Nephron progenitor cell (in vitro differentiated cells): ENCODE measurements around the gene DENND4C.
"Not testable (repeated sequence)": the region's sequence is repeated elsewhere in the genome, so short reads cannot be mapped to it uniquely, and the experiment has no call there.

Experiments
- DNase-seq: peaks from one replicate; pipeline ENCODE4 v3.0.0; 2021
- H3K27ac Mint-ChIP-seq: 2 replicates; pipeline ENCODE4 v1.8.0; 2021; ENCODE audit warnings: mild to moderate bottlenecking, moderate library complexity, mixed read lengths
- H3K27me3 Mint-ChIP-seq: 2 replicates; pipeline ENCODE4 v1.8.0; 2021; ENCODE audit warnings: mild to moderate bottlenecking, low read depth, mixed read lengths; ENCODE audit not compliant: poor library complexity
- H3K36me3 Mint-ChIP-seq: 2 replicates; pipeline ENCODE4 v1.8.0; 2021; ENCODE audit warnings: low read depth, mixed read lengths
- H3K4me1 Mint-ChIP-seq: 2 replicates; pipeline ENCODE4 v1.8.0; 2021; ENCODE audit warnings: mixed read lengths
- H3K4me3 Mint-ChIP-seq: 2 replicates; pipeline ENCODE4 v1.8.0; 2021; ENCODE audit warnings: mild to moderate bottlenecking, moderate library complexity, mixed read lengths
- H3K9me3 Mint-ChIP-seq: 2 replicates; pipeline ENCODE4 v1.8.0; 2021; ENCODE audit warnings: mild to moderate bottlenecking, moderate library complexity, mixed read lengths
- CTCF ChIP-seq: fragments of 200-600 bp; sonication (generic); IDR thresholded peaks from 2 replicates; pipeline ENCODE4 v1.5.0; 2021; ENCODE audit warnings: antibody characterized with exemption

The DENND4C gene

GRCh38 chr9:19252174-19252884 lies 21.8 kb downstream of the DENND4C start:
- Mint-ChIP-seq H3K27me3 (peaks cover 3% of the 10 kb centered on the region), H3K9me3 (no peaks in the 10 kb centered on the region), H3K4me1 (peaks cover 43% of the 10 kb centered on the region), H3K36me3 (peaks cover 12% of the 10 kb centered on the region), H3K4me3 (no peak overlapping the region), H3K27ac (peak overlapping the region; percentile 79)
- no peak for DNase-seq
- TF ChIP-seq CTCF, result no peak

- H3K27ac Mint-ChIP-seq, result peak overlapping the region; percentile 66
- H3K4me1 Mint-ChIP-seq, result peaks cover 38% of the 10 kb centered on the region
- H3K9me3 Mint-ChIP-seq, result no peaks in the 10 kb centered on the region
- H3K27me3 Mint-ChIP-seq, result peaks cover 3% of the 10 kb centered on the region
- DNase-seq, result no peak
- no peak for TF ChIP-seq CTCF
- H3K4me3 Mint-ChIP-seq, result no peak overlapping the region
- H3K36me3 Mint-ChIP-seq, result peaks cover 12% of the 10 kb centered on the region
These were observed 22.4 kb downstream of the DENND4C start for GRCh38 chr9:19252885-19253219.

- Mint-ChIP-seq H3K4me3 (no peak overlapping the region), H3K9me3 (peaks cover 8% of the 10 kb centered on the region), H3K36me3 (peaks cover 24% of the 10 kb centered on the region), H3K27ac (no peak overlapping the region), H3K27me3 (no peaks in the 10 kb centered on the region), H3K4me1 (peaks cover 27% of the 10 kb centered on the region)
- no peak for TF ChIP-seq CTCF
- no peak for DNase-seq
These were observed 24.6 kb downstream of the DENND4C start for GRCh38 chr9:19255112-19255511.

- no peak for TF ChIP-seq CTCF
- H3K36me3 Mint-ChIP-seq, result peaks cover 24% of the 10 kb centered on the region
- peaks cover 8% of the 10 kb centered on the region for H3K9me3 Mint-ChIP-seq
- H3K27me3 Mint-ChIP-seq, result no peaks in the 10 kb centered on the region
- no peak for DNase-seq
- H3K4me1 Mint-ChIP-seq, result peaks cover 20% of the 10 kb centered on the region
- H3K27ac Mint-ChIP-seq, result no peak overlapping the region
- H3K4me3 Mint-ChIP-seq, result no peak overlapping the region
These were observed 25.3 kb downstream of the DENND4C start for GRCh38 chr9:19255821-19256220.

GRCh38 chr9:19259665-19260255 lies 29.3 kb downstream of the DENND4C start:
- not testable (repeated sequence) for DNase-seq, H3K27ac Mint-ChIP-seq
- peaks cover 43% of the 10 kb centered on the region for H3K36me3 Mint-ChIP-seq

GRCh38 chr9:19265602-19266001 lies 35.1 kb downstream of the DENND4C start:
- H3K27ac Mint-ChIP-seq, result not testable (repeated sequence)

More at GRCh38 chr9:19259665-19260255, 29.3 kb downstream of the DENND4C start:
- not testable (repeated sequence) for H3K4me1 Mint-ChIP-seq, H3K27me3 Mint-ChIP-seq, H3K4me3 Mint-ChIP-seq
- peaks cover 24% of the 10 kb centered on the region for H3K9me3 Mint-ChIP-seq

GRCh38 chr9:19266778-19267384 lies 36.4 kb downstream of the DENND4C start:
- DNase-seq, H3K4me3 Mint-ChIP-seq, H3K4me1 Mint-ChIP-seq, H3K27ac Mint-ChIP-seq, H3K27me3 Mint-ChIP-seq: not testable (repeated sequence)
- Mint-ChIP-seq H3K9me3 (peaks cover 75% of the 10 kb centered on the region), H3K36me3 (peaks cover 80% of the 10 kb centered on the region)

More at GRCh38 chr9:19265602-19266001, 35.1 kb downstream of the DENND4C start:
- H3K27me3 Mint-ChIP-seq, DNase-seq, H3K4me3 Mint-ChIP-seq, H3K4me1 Mint-ChIP-seq: not testable (repeated sequence)
- H3K9me3 Mint-ChIP-seq, result peaks cover 65% of the 10 kb centered on the region
- H3K36me3 Mint-ChIP-seq, result peaks cover 75% of the 10 kb centered on the region
